AG04450 (cell line): Measurements from ENCODE around the gene TRIM61. TPM values are rescaled to one million over a fixed set of nuclear protein-coding genes. Genes with fewer than 3 reads are reported as not detected.
"Not testable (repeated sequence)": the region's sequence is repeated elsewhere in the genome, so short reads cannot be mapped to it uniquely, and the experiment has no call there.

ENCODE experiments used
- CTCF ChIA-PET: fragments of 300-600, 350-600 bp; formaldehyde crosslinking; extraction: SDS; loops from one replicate; lab custom pipeline; 2022; ENCODE audit warnings: antibody characterized with exemption, inconsistent platforms; lab: Charles Lee
- POLR2A ChIA-PET: fragments of 350-600 bp; formaldehyde crosslinking; extraction: SDS; loops from one replicate; lab custom pipeline; 2021; ENCODE audit warnings: antibody characterized with exemption, inconsistent platforms; lab: Yijun Ruan, JAX
- DNase-seq: peaks from one replicate; pipeline ENCODE4 v3.0.0-alpha.2; 2011; ENCODE audit warnings: low read depth, low spot score
- H3K27ac ChIP-seq: one replicate; pipeline ENCODE4 v1.5.1; 2012; ENCODE audit warnings: low read depth, low read length, control low read depth
- H3K27me3 ChIP-seq: one replicate; pipeline ENCODE4 v1.6.0; 2012; ENCODE audit warnings: low read length; ENCODE audit not compliant: control insufficient read depth, insufficient read depth
- H3K4me3 ChIP-seq: 2 replicates; pipeline ENCODE4 v1.5.1; 2011; ENCODE audit warnings: mild to moderate bottlenecking, low read depth, low read length, control low read depth
- H3K9me3 ChIP-seq: 2 replicates; pipeline ENCODE4 v1.5.1; 2012; ENCODE audit warnings: low read length; ENCODE audit not compliant: control insufficient read depth, insufficient read depth
- CTCF ChIP-seq: IDR thresholded peaks from 2 replicates; pipeline ENCODE4 v1.5.1; 2011; ENCODE audit warnings: low read depth, low read length, control low read depth, inconsistent platforms
- polyA plus RNA-seq: library from polyadenylated mRNA; depleted of rRNA; stranded (reverse); fragments of >200 nt; gene quantifications from 2 replicates; pipeline ENCODE4 v1.2.3, GENCODE V29; 2011

The TRIM61 gene
- polyA plus RNA-seq, 1 experiment, result 2.4 TPM

GRCh38 chr4:164946810-164947209 lies 30.6 kb downstream of the TRIM61 start:
- Histone ChIP-seq H3K27me3 (no peaks in the 10 kb centered on the region), H3K9me3 (no peaks in the 10 kb centered on the region), H3K4me3 (no peak overlapping the region), H3K27ac (no peak overlapping the region)
- no peak for TF ChIP-seq CTCF
- ChIA-PET POLR2A (no interaction called here), CTCF (no interaction called here)
- no peak for DNase-seq

GRCh38 chr4:164945146-164945545 lies 32.3 kb downstream of the TRIM61 start:
- ChIA-PET CTCF (no interaction called here), POLR2A (no interaction called here)
- no peak for DNase-seq
- no peaks in the 10 kb centered on the region for H3K27me3 ChIP-seq
- H3K4me3 ChIP-seq, result no peak overlapping the region
- H3K9me3 ChIP-seq, result no peaks in the 10 kb centered on the region
- H3K27ac ChIP-seq, result no peak overlapping the region
- no peak for TF ChIP-seq CTCF

GRCh38 chr4:164943192-164943591 lies 34.3 kb downstream of the TRIM61 start:
- ChIA-PET POLR2A (no interaction called here), CTCF (no interaction called here)
- Histone ChIP-seq H3K4me3 (no peak overlapping the region), H3K27me3 (no peaks in the 10 kb centered on the region), H3K27ac (no peak overlapping the region), H3K9me3 (no peaks in the 10 kb centered on the region)
- no peak for TF ChIP-seq CTCF
- DNase-seq, result no peak

- Histone ChIP-seq H3K4me3 (no peak overlapping the region), H3K9me3 (peaks cover 6% of the 10 kb centered on the region; the same call in 1 of the 2 replicates), H3K27ac (no peak overlapping the region), H3K27me3 (no peaks in the 10 kb centered on the region)
- no peak for DNase-seq
- no peak for TF ChIP-seq CTCF
- POLR2A ChIA-PET, result no interaction called here
- CTCF ChIA-PET, result no interaction called here
Measured at GRCh38 chr4:164937576-164938270, 39.7 kb downstream of the TRIM61 start.

GRCh38 chr4:164935865-164936606 lies 41.4 kb downstream of the TRIM61 start:
- H3K27ac ChIP-seq, H3K4me3 ChIP-seq, H3K9me3 ChIP-seq, H3K27me3 ChIP-seq, DNase-seq, POLR2A ChIA-PET: not testable (repeated sequence)
- CTCF ChIA-PET, result interaction anchor here (1.0 kb wide), 1 partner anchor 161 kb away, joined by 3 read pairs; no protein-coding TSS in a partner anchor
